ENCODE results near the gene BCR. TPM values are rescaled to one million over a fixed set of nuclear protein-coding genes. Genes with fewer than 3 reads are reported as not detected.

BCR gene
- polyA plus RNA-seq, 1 experiment: 24.0 TPM

GRCh38 chr22:23285734-23286133, 105.4 kb downstream of the BCR start:
- TF ChIP-seq CTCF (IDR thresholded peaks at IDR 0.05; ENCODE audit: insufficient read depth, low read depth, low read length): no peak
- ChIA-PET POLR2A (no interaction called here), CTCF (interaction anchor here (1.2 to 30.2 kb wide), 4 partner anchors 9 to 106 kb away, joined by 3 to 670 read pairs (median 4); partner anchors contain the start of gene BCR)
- no peak for DNase-seq (ENCODE audit: low read depth)
- Histone ChIP-seq H3K4me3 (ENCODE audit: low read depth, low read length) (no peak overlapping the region), H3K27me3 (ENCODE audit: control insufficient read depth, insufficient read depth, low read length) (no peaks in the 10 kb centered on the region), H3K36me3 (ENCODE audit: control insufficient read depth, insufficient read depth, low read length) (peaks cover 21% of the 10 kb centered on the region)

- DNase-seq (ENCODE audit: low read depth): no peak
- CTCF ChIA-PET: interaction anchor here (2.2 to 30.2 kb wide), 2 partner anchors 100 to 107 kb away, joined by 6 to 670 read pairs; partner anchors contain the start of gene BCR
- Histone ChIP-seq H3K36me3 (ENCODE audit: control insufficient read depth, insufficient read depth, low read length) (peaks cover 21% of the 10 kb centered on the region), H3K4me3 (ENCODE audit: low read depth, low read length) (no peak overlapping the region), H3K27me3 (ENCODE audit: control insufficient read depth, insufficient read depth, low read length) (no peaks in the 10 kb centered on the region)
- POLR2A ChIA-PET: no interaction called here
- TF ChIP-seq CTCF (IDR thresholded peaks at IDR 0.05; ENCODE audit: insufficient read depth, low read depth, low read length): no peak
Measured at GRCh38 chr22:23286296-23286695, 106.0 kb downstream of the BCR start.

- Histone ChIP-seq H3K36me3 (ENCODE audit: control insufficient read depth, insufficient read depth, low read length) (peaks cover 21% of the 10 kb centered on the region), H3K4me3 (ENCODE audit: low read depth, low read length) (no peak overlapping the region), H3K27me3 (ENCODE audit: control insufficient read depth, insufficient read depth, low read length) (no peaks in the 10 kb centered on the region)
- ChIA-PET CTCF (interaction anchor here (30.2 kb wide), 1 partner anchor 108 kb away, joined by 670 read pairs; the partner anchor contains the start of gene BCR), POLR2A (no interaction called here)
- DNase-seq (ENCODE audit: low read depth): no peak
- TF ChIP-seq CTCF (IDR thresholded peaks at IDR 0.05; ENCODE audit: insufficient read depth, low read depth, low read length): no peak
Measured at GRCh38 chr22:23287136-23288095, 107.1 kb downstream of the BCR start.

GRCh38 chr22:23288301-23289129, 108.2 kb downstream of the BCR start:
- ChIA-PET POLR2A (no interaction called here), CTCF (interaction anchor here (0.5 to 30.2 kb wide), 4 partner anchors 12 to 121 kb away, joined by 3 to 670 read pairs (median 18); partner anchors contain the start of gene BCR)
- peaks cover 29% of the 10 kb centered on the region for H3K36me3 ChIP-seq (ENCODE audit: control insufficient read depth, insufficient read depth, low read length)
- no peak for TF ChIP-seq CTCF (IDR thresholded peaks at IDR 0.05; ENCODE audit: insufficient read depth, low read depth, low read length)
- DNase-seq (ENCODE audit: low read depth): no peak
- no peaks in the 10 kb centered on the region for H3K27me3 ChIP-seq (ENCODE audit: control insufficient read depth, insufficient read depth, low read length)
- H3K4me3 ChIP-seq (ENCODE audit: low read depth, low read length): no peak overlapping the region

GRCh38 chr22:23289130-23289503, 108.8 kb downstream of the BCR start:
- Histone ChIP-seq H3K27me3 (ENCODE audit: control insufficient read depth, insufficient read depth, low read length) (no peaks in the 10 kb centered on the region), H3K36me3 (ENCODE audit: control insufficient read depth, insufficient read depth, low read length) (peaks cover 31% of the 10 kb centered on the region), H3K4me3 (ENCODE audit: low read depth, low read length) (no peak overlapping the region)
- ChIA-PET CTCF (interaction anchor here (0.5 to 30.2 kb wide), 13 partner anchors 10 to 330 kb away, joined by 3 to 670 read pairs (median 5); partner anchors contain the start of gene BCR), POLR2A (no interaction called here)
- TF ChIP-seq CTCF (IDR thresholded peaks at IDR 0.05; ENCODE audit: insufficient read depth, low read depth, low read length): no peak
- DNase-seq (ENCODE audit: low read depth): no peak
